DMS 273 (cell line): ENCODE results near the gene WNT11.

Source experiments
- DNase-seq: peaks from one replicate; lab custom pipeline; 2025; ENCODE audit not compliant: unreplicated experiment; lab: John Stamatoyannopoulos, UW

WNT11 gene

GRCh38 chr11:76158394-76159302 lies 47.7 kb downstream of the WNT11 start:
- no peak for DNase-seq

- no peak for DNase-seq
These were observed 48.4 kb downstream of the WNT11 start for GRCh38 chr11:76157891-76158290.

GRCh38 chr11:76156971-76157427 lies 49.3 kb downstream of the WNT11 start:
- peak; percentile 65 for DNase-seq

DNA sequence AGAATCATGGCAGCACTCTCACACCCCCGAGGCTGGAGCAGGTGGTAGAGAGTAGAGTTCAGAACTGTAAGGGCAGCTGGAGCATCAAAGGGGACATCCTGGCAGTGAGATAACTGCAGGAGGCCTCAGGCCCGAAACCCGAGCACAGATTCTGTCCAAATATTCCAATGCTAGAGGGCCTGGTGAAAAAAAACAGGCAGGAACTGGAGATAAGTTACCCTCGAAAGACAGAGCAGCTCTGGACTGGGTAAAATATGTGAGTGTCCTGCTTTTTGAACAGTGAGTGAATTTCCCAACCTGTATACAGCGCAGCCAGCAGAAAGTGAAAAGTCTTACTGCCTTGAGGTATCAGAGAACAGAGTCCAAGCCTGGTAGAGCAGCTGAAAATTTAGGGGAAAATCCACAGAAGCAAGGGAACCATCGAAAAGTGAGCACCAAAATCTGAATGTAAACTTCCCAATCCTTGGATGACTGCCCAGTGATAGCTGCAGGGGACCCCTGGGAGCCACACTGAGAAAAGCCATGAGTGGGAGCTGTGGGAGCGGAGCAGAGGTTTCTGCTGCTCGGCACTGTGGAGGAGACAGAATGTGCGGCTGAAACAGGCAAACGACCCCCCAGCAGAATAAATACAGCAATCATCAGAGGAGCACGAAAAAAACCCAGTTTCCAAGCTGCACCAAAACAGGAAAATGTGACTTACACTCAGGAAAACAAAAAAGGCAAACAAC lies 50.6 kb downstream of the WNT11 start:
- no peak for DNase-seq

GRCh38 chr11:76153571-76153923 lies 52.8 kb downstream of the WNT11 start:
- no peak for DNase-seq

- no peak for DNase-seq
These were observed 53.3 kb downstream of the WNT11 start for GRCh38 chr11:76152741-76153570.

DNA sequence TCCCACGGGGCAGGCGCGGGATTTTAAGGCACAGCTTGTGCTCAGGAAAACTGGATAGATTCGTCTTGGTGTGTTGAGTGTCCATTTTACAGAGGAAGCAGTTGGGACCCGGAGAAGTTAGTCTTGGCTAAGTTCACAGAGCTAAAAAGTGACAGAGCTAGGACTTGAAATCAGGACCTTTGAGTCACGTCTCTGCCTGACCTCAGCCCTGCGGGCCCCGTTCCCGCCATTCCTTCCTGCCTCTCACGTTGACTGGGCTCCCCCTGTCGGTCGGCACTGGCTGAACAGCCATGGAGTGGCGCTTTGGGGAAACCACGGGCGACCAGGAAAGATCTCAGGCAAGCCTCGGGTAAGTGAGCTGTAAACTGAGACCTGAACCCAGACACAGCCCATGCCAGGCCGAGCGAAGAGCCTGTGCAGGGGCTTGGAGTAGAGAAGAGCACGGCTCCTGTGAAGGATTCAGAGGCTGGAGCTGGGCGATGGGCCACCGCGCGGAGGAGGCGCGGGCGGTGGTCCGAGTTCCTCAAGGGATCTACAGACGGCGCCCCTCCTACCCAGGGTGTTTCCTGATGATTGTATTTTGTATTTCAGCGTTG lies 54.1 kb downstream of the WNT11 start:
- DNase-seq, result no peak

GRCh38 chr11:76151556-76152085 lies 54.7 kb downstream of the WNT11 start:
- no peak for DNase-seq

DNA sequence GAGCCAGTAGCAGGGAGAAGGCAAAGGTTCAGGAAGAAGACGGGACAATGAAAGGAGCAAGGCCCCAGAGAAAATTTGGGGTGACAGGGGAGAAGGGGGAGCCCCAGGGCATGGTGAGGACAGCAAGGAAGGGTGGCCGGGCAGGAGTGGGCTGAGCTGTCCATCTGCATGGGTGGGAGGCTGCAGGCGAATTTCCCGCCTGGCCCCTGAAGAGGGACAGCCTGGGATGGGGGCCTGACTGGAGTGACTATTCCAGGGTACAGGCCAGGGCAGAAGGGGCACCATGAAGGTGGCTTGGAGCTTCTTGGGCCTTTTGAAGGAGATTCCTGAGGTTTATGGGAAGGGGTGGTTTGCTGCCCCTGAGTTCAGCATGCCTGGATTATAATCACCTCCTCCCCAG lies 56.2 kb downstream of the WNT11 start:
- DNase-seq, result no peak

GRCh38 chr11:76149713-76150112 lies 56.6 kb downstream of the WNT11 start:
- DNase-seq, result no peak

DNA sequence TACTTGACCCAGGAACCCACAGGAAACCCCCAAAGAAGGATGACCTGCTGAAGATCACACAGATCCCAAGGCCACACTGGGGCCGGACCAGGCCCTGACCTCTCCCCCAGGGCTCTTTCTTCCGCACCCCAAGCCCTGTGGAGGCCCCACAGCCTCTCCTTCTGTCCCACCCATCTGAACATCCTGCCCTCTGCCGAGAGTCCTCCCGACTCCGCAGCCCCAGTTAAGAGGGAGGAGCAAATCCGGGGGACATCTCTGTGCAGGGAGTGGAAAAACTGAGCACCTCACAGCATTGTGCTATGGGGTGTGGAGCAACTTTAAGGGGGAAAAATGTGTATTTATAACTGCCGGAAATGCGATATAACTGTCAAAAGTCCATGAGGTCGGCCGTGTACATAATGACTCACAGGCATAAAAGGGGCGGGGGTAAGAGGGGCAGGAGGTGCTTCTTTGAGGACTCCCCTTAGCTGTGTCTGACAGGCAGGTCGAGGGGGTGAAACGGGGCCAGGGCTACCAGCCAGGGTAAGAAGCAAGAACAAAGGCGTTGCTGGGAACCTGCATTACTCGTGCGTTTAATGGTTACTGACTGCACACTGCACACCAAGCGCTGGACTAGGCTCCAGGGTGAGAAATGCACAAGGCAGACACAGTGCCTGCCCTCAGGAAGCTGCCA lies 57.2 kb downstream of the WNT11 start:
- DNase-seq, result no peak

GRCh38 chr11:76148231-76148630 lies 58.1 kb downstream of the WNT11 start:
- DNase-seq, result no peak

DNA sequence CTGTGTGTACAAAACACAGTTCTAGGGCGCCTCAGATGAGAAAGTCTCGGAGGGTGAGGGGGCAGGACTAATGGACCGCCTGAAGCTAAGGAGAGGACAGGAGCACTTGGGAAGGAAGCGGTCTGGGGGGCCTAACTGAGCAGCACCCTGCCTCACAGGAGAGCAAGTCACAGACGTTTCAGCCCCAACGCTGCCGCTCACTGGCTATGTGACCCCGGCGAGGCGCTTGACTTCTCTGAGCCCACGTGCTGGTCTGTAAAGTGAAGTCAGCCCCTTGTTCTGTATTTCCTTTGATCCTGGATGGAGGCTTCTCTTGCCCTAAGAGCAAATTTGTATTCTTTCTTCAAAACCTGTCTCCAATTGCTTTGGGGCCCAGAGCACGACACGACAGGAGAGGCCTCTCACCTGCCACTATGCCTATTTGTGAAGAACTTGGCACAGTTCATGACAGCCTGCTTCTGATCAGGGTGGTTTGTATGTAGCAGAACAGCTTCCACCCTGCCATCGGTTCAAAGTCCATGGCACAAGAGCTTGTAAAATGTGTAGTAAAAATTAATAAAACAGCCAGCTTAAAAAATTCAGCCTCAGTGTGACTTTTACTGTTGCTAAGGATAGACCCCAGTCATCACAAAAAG lies 59.1 kb downstream of the WNT11 start:
- no peak for DNase-seq

DNA sequence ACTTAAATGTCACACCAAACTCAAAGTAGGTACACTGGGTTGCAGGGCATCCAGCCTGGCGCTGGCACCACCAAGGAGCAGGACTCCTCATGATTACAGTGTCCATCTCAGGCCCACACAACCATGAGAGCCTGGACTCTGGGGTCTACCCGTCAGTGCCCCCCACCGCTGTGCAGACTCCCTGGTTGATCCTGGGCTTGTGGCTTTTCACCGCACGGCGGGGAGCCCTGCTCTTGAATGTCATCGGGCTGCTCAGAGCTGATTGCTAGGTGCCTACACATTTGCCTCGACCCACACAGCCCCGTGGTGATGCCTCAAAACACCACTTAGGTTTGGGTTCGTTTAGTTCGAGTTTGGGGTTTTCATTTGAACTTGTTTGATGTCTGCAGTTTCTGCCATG lies 63.0 kb downstream of the WNT11 start:
- no peak for DNase-seq

DNA sequence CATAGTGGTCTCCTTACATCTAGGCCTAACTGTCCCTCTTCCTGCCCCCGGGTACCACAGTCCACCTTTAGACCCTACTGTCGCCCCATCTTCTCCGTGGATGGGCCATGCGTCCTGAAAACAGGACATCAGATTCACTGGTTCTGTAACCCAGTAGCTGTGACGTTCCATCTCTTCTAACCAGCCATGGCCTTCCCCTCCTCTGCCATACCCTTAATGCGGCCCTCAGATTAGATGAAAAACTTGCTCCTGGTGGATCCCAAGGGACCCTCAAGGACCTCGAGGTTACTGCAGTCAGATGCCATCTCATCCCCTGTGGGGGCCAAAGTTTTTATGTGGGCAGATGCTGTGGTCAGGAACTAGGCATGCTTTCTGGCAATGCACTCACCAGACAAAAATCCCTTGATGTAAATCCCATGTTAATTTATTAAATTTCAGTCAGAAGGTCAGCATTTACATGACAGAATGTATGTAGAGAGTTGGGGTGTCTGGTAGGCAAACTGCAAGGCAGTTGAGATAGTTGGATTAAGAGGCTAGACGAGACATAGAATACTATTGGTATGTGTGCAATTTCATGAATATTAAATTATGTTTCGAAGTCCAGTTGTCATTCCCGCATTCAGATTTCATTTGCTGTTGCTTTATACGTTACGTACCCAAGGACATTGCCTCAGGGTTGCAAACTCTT lies 64.3 kb downstream of the WNT11 start:
- DNase-seq, result no peak

DNA sequence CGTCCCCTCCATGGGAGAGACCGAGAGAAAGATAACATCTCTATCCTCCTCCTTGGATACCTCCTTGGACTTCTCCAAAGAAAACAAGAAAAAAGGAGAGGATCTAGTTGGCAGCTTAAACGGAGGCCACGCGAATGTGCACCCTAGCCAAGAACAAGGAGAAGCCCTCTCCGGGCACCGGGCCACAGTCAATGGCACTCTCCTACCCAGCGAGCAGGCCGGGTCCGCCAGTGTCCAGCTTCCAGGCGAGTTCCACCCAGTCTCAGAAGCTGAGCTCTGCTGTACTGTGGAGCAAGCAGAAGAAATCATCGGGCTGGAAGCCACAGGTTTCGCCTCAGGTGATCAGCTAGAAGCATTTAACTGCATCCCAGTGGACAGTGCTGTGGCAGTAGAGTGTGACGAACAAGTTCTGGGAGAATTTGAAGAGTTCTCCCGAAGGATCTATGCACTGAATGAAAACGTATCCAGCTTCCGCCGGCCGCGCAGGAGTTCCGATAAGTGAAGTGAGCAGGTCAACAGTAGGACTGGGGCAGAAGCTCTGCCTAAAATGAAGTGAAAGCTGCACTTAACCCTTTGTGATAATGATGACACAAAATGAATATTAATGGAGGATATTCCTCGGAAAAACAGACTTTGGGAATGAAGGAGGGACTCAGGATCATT lies 65.3 kb downstream of the WNT11 start:
- DNase-seq, result no peak

GRCh38 chr11:76139314-76139713 lies 67.0 kb downstream of the WNT11 start:
- DNase-seq, result no peak
